GM10248 (cell line): ENCODE measurements around the gene URGCP.

Experiments
- CTCF ChIA-PET: fragments of 300-600 bp; sonication (Branson Sonifier 250); formaldehyde crosslinking; extraction: SDS; loops from one replicate; lab custom pipeline; 2021; ENCODE audit warnings: antibody characterized with exemption; lab: Yijun Ruan, JAX
- POLR2A ChIA-PET: fragments of 350-650 bp; sonication (Branson Sonifier 250); formaldehyde crosslinking; extraction: SDS; loops from one replicate; lab custom pipeline; 2020; ENCODE audit warnings: antibody characterized with exemption; lab: Yijun Ruan, JAX
- DNase-seq: peaks from one replicate; pipeline ENCODE4 v3.0.0; 2012; ENCODE audit errors: extremely low spot score
- TF ChIP-seq, protein P1 (sequence below): IDR thresholded peaks from 2 replicates; pipeline ENCODE4 v1.5.1; 2012; ENCODE audit warnings: mild to moderate bottlenecking, low read depth; ENCODE audit errors: extremely low read depth, missing control alignments, control extremely low read depth

URGCP gene, protein sequence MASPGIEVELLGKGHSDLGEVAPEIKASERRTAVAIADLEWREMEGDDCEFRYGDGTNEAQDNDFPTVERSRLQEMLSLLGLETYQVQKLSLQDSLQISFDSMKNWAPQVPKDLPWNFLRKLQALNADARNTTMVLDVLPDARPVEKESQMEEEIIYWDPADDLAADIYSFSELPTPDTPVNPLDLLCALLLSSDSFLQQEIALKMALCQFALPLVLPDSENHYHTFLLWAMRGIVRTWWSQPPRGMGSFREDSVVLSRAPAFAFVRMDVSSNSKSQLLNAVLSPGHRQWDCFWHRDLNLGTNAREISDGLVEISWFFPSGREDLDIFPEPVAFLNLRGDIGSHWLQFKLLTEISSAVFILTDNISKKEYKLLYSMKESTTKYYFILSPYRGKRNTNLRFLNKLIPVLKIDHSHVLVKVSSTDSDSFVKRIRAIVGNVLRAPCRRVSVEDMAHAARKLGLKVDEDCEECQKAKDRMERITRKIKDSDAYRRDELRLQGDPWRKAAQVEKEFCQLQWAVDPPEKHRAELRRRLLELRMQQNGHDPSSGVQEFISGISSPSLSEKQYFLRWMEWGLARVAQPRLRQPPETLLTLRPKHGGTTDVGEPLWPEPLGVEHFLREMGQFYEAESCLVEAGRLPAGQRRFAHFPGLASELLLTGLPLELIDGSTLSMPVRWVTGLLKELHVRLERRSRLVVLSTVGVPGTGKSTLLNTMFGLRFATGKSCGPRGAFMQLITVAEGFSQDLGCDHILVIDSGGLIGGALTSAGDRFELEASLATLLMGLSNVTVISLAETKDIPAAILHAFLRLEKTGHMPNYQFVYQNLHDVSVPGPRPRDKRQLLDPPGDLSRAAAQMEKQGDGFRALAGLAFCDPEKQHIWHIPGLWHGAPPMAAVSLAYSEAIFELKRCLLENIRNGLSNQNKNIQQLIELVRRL

DNA sequence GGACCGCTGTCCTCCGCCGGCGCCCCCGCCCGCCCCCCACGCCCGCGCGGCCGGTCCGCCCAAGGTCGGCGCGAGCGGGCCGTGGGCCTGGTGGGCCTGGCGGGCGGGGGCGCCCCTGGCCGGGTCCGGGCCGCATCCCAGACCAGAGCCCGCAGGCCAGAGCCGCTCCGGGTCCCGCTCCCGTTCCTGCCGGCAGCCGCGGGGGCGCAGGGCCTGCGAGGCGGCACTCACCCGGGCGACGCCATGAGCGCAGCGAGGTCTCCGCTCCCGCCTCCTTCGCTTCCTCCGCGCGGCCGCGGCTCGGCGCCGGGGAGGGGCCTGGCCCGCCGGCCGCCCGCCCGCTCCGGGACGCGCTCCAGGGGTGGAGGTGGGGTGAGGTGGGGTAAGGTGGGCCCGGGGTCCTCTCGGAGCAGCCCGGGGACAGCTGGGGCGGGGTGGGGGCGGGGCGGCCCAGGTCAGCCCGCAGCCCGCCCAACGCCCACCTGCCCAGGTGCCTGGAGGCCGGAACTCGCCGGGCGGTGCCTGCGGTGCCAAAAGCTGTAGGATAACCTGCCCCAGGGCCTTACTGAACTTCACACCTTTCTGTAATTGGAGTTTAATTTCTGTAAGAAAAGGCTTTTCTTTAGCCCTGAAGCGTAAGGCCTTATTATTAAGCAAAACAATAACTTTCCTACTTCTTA lies at the start of gene URGCP:
Gene URGCP, minus strand, starts transcription at position 266 of the 680 bp plus-strand sequence. Its CDS starts 21 bp downstream, at position 245.
- DNase-seq, result peak; percentile 83
- ChIA-PET POLR2A (no interaction called here), CTCF (interaction anchor here (0.8 to 1.4 kb wide), 3 partner anchors 17 to 22 kb away, joined by 3 to 4 read pairs (median 3); no protein-coding TSS in a partner anchor)
- TF ChIP-seq, protein P1, sequence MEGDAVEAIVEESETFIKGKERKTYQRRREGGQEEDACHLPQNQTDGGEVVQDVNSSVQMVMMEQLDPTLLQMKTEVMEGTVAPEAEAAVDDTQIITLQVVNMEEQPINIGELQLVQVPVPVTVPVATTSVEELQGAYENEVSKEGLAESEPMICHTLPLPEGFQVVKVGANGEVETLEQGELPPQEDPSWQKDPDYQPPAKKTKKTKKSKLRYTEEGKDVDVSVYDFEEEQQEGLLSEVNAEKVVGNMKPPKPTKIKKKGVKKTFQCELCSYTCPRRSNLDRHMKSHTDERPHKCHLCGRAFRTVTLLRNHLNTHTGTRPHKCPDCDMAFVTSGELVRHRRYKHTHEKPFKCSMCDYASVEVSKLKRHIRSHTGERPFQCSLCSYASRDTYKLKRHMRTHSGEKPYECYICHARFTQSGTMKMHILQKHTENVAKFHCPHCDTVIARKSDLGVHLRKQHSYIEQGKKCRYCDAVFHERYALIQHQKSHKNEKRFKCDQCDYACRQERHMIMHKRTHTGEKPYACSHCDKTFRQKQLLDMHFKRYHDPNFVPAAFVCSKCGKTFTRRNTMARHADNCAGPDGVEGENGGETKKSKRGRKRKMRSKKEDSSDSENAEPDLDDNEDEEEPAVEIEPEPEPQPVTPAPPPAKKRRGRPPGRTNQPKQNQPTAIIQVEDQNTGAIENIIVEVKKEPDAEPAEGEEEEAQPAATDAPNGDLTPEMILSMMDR, result no peak

DNA sequence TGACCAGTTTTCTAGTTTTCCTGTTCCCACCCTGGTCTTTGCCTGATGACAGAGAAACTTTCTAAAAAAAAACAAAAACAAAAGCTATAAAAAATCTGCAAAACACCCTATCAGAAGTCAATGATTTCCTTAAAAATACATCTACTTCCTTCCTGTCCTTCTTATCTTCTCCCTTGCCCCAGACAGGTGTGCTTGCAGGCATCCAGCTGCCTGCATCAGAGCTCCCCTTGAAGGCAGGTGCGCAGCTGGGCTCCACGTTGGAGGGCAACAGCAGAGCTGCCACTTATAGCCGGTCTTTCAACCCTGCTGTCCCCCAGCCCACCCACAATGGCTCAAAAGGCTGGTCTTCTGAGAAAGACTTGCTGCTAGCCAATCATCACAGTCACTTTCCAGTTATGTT lies 49.6 kb upstream of the URGCP start:
- POLR2A ChIA-PET, result no interaction called here
- CTCF ChIA-PET, result no interaction called here
- TF ChIP-seq, protein P1, result no peak
- DNase-seq, result no peak

DNA sequence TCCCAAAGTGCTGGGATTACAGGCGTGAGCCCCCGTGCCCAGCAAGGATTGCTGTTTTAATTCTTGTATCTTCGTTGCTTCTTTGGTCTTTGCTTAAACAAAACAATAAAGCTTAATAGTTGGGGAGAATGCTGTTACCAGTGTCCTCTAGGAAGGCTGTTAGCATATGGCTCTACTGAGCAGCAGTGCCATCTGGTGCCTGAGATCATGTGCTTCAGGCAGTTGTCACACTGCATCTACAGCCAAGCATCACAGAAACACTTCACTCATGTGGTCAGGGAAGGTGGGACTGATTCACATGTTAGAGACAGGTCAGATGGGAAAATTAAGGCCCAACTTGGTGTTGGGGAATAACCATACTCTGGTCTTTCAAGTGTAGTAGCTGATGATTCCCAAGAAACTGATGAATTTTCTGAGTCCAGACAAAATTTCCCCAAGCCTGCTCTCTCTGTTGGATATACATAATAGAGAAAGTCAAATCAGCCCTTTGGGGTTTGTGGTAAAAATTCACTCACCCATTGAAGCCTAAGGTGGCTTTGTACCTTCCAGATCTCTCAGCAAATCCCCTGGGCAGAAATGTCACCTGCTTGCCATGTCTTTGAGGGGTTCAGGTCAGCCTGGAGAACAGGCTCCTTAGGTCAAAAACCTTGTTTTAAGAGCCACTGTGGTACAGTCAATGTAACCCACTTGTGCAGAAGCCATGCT lies 48.3 kb upstream of the URGCP start:
- DNase-seq, result peak; percentile 55
- TF ChIP-seq, protein P1, result peak; percentile 52
- CTCF ChIA-PET, result interaction anchor here (1.7 kb wide), 1 partner anchor 9 kb away, joined by 5 read pairs; no protein-coding TSS in a partner anchor
- POLR2A ChIA-PET, result no interaction called here

DNA sequence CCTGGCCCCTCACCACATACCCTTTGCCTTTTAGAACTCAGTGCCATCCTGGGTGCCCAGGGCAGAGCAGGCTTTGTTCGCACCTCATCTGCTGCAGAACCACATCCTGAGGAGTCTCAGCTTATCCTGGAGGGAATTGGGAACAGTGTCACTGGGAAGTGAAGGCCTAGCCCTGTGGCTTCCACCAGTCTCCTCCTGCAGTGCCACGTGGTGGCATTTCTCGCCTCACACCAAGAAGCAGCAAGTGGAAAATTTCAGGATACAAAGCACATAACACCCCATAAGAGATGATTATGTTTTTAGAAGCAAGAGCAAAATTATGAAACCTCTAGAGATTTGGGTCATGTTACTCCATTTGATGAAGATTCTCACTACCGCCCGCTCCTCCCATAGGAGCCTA lies 46.7 kb upstream of the URGCP start:
- CTCF ChIA-PET, result interaction anchor here (0.7 kb wide), 1 partner anchor 8 kb away, joined by 3 read pairs; no protein-coding TSS in a partner anchor
- POLR2A ChIA-PET, result no interaction called here
- TF ChIP-seq, protein P1, result no peak
- no peak for DNase-seq

DNA sequence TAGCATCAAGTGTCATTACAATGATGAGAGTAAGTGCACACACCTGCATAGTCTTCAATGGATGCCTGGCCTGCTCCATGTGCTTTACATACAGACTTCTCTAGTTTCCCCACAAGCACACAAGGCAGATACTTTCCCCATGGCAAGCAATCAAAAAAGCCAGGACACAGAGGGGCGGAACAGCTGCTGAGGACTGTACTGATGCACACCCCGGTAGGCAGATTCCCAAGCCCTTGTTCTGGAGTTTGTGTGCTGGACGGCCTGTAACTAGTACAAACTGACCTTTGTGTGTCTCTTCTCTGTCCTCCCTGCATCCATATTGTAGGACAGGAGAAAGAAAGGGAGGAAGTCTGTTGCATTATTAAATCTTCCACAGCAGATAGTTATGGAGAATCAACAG lies 45.6 kb upstream of the URGCP start:
- ChIA-PET POLR2A (no interaction called here), CTCF (interaction anchor here (1.0 kb wide), 1 partner anchor 57 kb away, joined by 3 read pairs; no protein-coding TSS in a partner anchor)
- DNase-seq, result no peak
- TF ChIP-seq, protein P1, result no peak
